Uterus (tissue), 4 donors: ENCODE results near the gene CCNO. TPM values are rescaled to one million over a fixed set of nuclear protein-coding genes. Genes with fewer than 3 reads are reported as not detected.

Experiments used
- DNase-seq, 2 donors: peaks; one replicate each; pipeline ENCODE4 v3.0.0-alpha.2; 2019 to 2020
- H3K27ac ChIP-seq, 2 donors: fragments of 200-600 bp; sonication (generic); 1 replicate in 1 of 2; 2 replicates in 1 of 2; pipeline ENCODE4 v1.5.1; 2016 to 2018
- H3K27me3 ChIP-seq, 2 donors: fragments of 200-600 bp; sonication (generic); one replicate each; pipeline ENCODE4 v1.5.1; 2018 to 2019; ENCODE audit warnings: control low read depth in 1 of 2
- H3K36me3 ChIP-seq, 2 donors: fragments of 200-600 bp; sonication (generic); one replicate each; pipeline ENCODE4 v1.5.1; 2019; ENCODE audit warnings: control low read depth in 1 of 2
- H3K4me1 ChIP-seq, 2 donors: fragments of 200-600 bp; sonication (generic); one replicate each; pipeline ENCODE4 v1.5.1; 2018 to 2019; ENCODE audit warnings: control low read depth in 1 of 2
- H3K4me3 ChIP-seq, 2 donors: fragments of 200-600 bp; sonication (generic); 1 replicate in 1 of 2; 2 replicates in 1 of 2; pipeline ENCODE4 v1.5.1; 2018 to 2019; ENCODE audit warnings: mild to moderate bottlenecking in 1 of 2
- H3K9me3 ChIP-seq, 2 donors: fragments of 200-600 bp; sonication (generic); one replicate each; pipeline ENCODE4 v1.5.1; 2019; ENCODE audit warnings: control low read depth in 1 of 2
- CTCF ChIP-seq, 4 experiments: fragments of 200-600 bp in 2 of 4; fragments of 450-650 bp in 2 of 4; sonication (generic) in 2 of 4; IDR thresholded peaks; one replicate each; pipeline ENCODE4 v1.5.1; 2016 to 2019; ENCODE audit warnings: antibody characterized with exemption in 4 of 4, mild to moderate bottlenecking in 2 of 4, moderate library complexity in 1 of 4
- POLR2A ChIP-seq, 2 donors: fragments of 450-650 bp; IDR thresholded peaks; one replicate each; pipeline ENCODE4 v1.6.1; 2016; ENCODE audit warnings: antibody characterized with exemption in 2 of 2, mild to moderate bottlenecking in 1 of 2, moderate library complexity in 1 of 2
- intact Hi-C: fragments of 100-400 bp; cut with DNase I; formaldehyde crosslinking; loops from one replicate; pipeline ENCODE4 v1.15.1; 2023; ENCODE audit warnings: low total_unique reads
- total RNA-seq, 4 donors: library from RNA; depleted of rRNA in 3 of 4; stranded (reverse); fragments of >200 nt in 3 of 4; gene quantifications; one replicate each; pipeline versions ENCODE4 v1.1.0 to v1.2.4, GENCODE V29; 2014 to 2023
- donor health status: DM: yes; HTN: yes; CAD: no.

CCNO gene
- total RNA-seq, 4 donors from 2014 or later, result 0.48 to 0.67 TPM; not detected in 2

GRCh38 chr5:55226934-55227663 is 6.3 kb downstream of the CCNO start, which contains the start of gene MCIDAS:
Gene MCIDAS, minus strand, starts transcription at chr5:55227315. Its CDS starts 177 bp downstream, at chr5:55227138.
- intact Hi-C loops, result loop anchor here (10.0 kb wide), 1 partner anchor 52 kb away; the partner anchor contains the start of gene CDC20B
- no peak for DNase-seq
- H3K27ac ChIP-seq, result no peak within 1 kb of the TSS

DNA sequence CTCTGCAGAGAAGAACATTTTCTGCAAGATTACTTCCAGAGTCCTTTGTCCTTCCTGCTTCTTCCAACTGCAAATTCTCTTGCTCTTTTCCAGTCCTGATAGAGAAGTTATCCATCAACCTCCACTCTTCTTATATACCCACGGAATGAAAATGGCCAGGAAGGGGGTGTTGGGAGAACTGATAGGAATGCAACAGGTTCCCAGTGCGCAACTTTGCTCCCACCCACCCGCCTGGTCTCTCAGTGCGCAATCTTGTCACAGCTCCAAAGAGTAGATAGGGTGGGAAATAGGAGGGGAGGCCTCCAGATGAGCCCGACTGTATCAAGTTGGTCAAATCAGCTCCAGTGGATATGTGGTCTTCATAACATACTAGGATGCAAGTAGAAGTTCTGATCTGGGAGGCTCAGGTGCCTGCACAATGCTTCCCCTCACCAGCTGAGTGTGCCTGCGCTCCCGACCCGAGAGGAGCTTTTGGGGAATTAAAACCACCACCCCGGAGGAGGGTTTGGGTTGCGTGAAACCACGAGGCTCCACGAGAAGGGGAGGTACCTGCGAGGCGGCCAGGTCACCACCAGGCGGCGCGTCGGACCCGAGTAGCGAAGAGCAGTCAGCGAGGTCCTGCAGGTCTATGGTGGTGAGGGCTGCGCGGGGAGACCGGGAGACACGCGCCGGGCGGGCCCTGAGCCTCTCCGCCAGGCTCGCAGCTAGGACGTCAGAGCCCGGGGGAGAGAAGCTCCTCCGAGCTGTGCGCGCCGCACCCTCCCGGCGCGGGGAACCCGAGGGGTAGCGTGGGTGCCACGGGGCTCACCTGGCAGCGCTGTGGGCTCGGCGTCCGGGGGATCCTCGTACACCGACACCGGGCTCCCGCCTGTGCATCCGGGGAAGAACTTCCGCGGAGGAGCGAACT is 7.1 kb downstream of the CCNO start:
- TF ChIP-seq CTCF (IDR thresholded peaks at IDR 0.05) (peak in 1 of 4 experiments; percentile 18), POLR2A (IDR thresholded peaks at IDR 0.05) (no peak)

More at GRCh38 chr5:55226934-55227663, 6.3 kb downstream of the CCNO start, which contains the start of gene MCIDAS:
- Histone ChIP-seq H3K4me1 (peaks cover 0 to 27% of the 10 kb centered on the region in 2 donors), H3K9me3 (no peaks in the 10 kb centered on the region), H3K36me3 (no peaks in the 10 kb centered on the region), H3K4me3 (peak within 1 kb of the TSS in 1 of 2 donors; percentile 12), H3K27me3 (peaks cover 31 to 94% of the 10 kb centered on the region in 2 donors)
- TF ChIP-seq CTCF (IDR thresholded peaks at IDR 0.05), result no peak
- TF ChIP-seq POLR2A (IDR thresholded peaks at IDR 0.05), result no peak

DNA sequence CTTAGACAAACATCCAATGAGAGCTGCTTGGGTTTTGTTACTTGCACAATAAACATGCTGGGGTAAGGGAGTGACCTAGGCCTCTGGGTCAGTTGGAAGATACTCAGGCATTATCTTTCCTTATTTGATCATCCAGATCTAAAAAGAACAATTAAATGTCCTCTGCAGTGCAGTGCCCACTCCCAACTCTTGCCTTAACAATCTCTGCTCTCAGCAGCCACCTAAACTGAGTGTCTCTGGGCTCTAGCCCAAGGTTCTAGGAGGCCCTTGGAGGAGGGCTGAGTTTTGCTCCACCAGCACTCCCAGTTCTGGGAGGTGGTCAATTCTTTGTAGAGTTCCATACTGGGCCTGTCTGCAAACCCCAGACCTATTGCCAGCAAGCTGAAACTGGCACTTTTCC is 8.1 kb downstream of the CCNO start:
- no peak for TF ChIP-seq CTCF (IDR thresholded peaks at IDR 0.05)
- no peak for TF ChIP-seq POLR2A (IDR thresholded peaks at IDR 0.05)
- no peak overlapping the region for H3K4me3 ChIP-seq
- H3K4me1 ChIP-seq, result peaks cover 0 to 22% of the 10 kb centered on the region in 2 donors
- no peak overlapping the region for H3K27ac ChIP-seq
- H3K27me3 ChIP-seq, result peaks cover 35 to 95% of the 10 kb centered on the region in 2 donors
- intact Hi-C loops, result loop anchor here (10.0 kb wide), 1 partner anchor 51 kb away; the partner anchor contains the start of gene CDC20B
- H3K36me3 ChIP-seq, result no peaks in the 10 kb centered on the region
- no peak for DNase-seq
- no peaks in the 10 kb centered on the region for H3K9me3 ChIP-seq

More for the DNA sequence above, 7.1 kb downstream of the CCNO start:
- Histone ChIP-seq H3K27ac (no peak overlapping the region), H3K9me3 (no peaks in the 10 kb centered on the region), H3K36me3 (no peaks in the 10 kb centered on the region), H3K4me3 (peak overlapping the region in 1 of 2 donors; percentile 12), H3K27me3 (peaks cover 31 to 94% of the 10 kb centered on the region in 2 donors), H3K4me1 (peaks cover 0 to 18% of the 10 kb centered on the region in 2 donors)
- no peak for DNase-seq
- intact Hi-C loops, result loop anchor here (10.0 kb wide), 1 partner anchor 51 kb away; the partner anchor contains the start of gene CDC20B

DNA sequence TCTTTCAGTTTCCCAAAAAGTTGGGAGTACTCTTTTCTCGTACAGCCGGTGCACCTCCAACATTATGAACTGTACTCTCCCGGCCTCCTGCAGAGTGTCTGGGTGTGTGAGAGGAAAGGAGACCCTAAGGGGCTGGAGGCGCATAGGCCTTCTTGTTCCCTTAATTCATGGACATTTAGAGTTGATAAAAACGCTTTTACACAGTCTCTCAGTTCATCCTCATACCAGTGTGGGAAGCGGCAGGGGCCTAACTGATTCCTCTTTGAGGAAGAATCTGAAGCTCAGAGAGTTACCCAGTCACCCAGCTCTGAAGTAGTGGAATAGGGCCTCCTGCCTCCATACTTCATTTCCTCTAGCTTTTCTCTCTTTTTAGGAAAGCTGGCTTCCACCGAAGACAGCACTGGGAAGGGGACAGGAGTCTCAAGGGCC is 9.6 kb downstream of the CCNO start:
- no peak overlapping the region for H3K4me3 ChIP-seq
- intact Hi-C loops, result loop anchor here (10.0 kb wide), 1 partner anchor 49 kb away; the partner anchor contains the start of gene CDC20B
- TF ChIP-seq POLR2A (IDR thresholded peaks at IDR 0.05) (no peak), CTCF (IDR thresholded peaks at IDR 0.05) (no peak)
- peaks cover 0 to 22% of the 10 kb centered on the region in 2 donors for H3K4me1 ChIP-seq
- no peak overlapping the region for H3K27ac ChIP-seq
- H3K36me3 ChIP-seq, result no peaks in the 10 kb centered on the region
- H3K9me3 ChIP-seq, result no peaks in the 10 kb centered on the region
- peaks cover 36 to 87% of the 10 kb centered on the region in 2 donors for H3K27me3 ChIP-seq
- no peak for DNase-seq
